Hematopoietic multipotent progenitor cell treated with erythropoietin and hydrocortisone succinate and interleukin-3 and kit ligand, for 8 days (in vitro differentiated cells): ENCODE measurements around the gene CDC5L.

Source experiments
- DNase-seq: peaks from one replicate; pipeline ENCODE4 v3.0.0-alpha.2; 2015

Gene CDC5L

DNA sequence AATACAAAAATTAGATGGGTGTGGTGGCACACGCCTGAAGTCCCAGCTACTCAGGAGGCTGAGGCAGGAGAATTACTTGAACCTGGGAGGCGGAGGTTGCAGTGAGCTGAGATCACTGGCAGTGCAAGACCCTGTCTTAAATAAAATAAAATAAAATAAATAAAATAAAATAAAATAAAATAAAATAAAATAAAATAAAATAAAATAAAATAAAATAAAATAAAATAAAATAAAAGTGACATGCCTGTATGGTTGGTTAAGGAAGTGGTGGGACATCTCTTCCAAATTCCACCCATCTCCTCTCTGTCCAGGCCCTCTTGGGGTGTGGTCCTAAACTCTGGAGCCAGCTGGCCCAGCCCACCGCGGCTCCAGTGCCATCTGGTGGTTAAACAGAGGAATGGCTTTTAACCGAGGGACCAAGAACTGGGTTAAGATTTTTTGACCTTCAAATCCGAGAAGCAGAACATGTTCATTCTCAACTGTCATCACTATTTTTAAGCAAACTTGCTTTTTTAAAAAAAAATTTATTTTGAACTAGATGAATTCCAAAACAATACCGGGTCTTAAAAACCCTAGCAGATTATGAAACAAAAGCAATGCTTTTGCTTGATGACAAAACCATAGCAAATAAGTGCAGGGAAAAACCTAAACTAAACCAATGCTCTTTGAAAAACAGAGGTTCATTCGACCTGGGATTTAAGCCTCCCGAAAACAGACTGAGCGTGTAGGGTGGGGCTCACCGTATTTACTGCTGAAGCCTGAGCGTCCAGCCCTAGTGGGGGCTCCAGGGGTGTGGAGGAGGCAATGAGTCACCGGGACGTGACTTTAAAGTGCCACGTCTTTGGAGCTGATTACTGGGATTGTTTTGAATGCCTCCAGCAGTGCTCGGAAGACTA lies 68.8 kb downstream of the CDC5L start:
- peak; percentile 70 for DNase-seq

GRCh38 chr6:44456966-44457292 lies 69.4 kb downstream of the CDC5L start:
- DNase-seq: no peak

DNA sequence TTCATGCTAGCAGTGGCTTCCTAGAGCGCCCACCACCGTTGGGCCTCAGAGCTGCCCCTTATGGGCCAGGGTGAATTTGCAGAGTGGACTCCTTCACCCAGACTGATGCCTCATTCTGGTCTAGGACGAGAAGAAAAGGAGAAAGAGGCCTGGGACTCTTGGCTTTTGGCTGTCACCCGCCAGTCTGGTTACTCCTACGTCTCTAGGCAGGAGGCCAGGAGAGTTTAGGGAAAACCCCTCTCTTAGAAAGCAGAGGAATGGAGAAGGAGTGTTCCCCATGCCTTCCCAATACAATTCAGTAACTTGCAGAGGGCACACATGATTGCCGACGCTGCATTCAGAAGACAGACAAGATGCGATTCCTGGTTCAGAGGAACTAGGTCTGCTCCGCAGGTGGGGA lies 70.1 kb downstream of the CDC5L start:
- DNase-seq: no peak

- DNase-seq: no peak
Measured at GRCh38 chr6:44458551-44458950, 71.0 kb downstream of the CDC5L start.

DNA sequence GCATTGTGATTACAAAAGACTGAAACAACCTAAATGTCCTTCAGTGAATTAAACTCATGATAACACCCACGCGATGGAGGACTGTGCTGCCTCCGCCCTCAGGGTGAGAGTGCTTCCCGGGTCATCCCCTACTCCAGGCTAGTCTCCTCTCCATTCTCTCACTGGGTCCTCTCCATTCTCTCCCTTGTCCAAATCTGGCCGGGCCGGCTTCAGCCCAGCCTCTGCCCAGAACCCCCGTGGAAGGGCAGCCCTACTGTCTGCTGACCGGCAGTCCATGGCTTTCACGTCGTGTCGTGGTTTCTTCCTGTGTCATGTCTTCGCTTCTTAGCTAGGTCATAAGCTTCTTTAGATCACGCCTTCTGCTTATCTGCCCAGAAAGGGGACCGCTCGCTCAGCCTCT lies 74.8 kb downstream of the CDC5L start:
- no peak for DNase-seq

DNA sequence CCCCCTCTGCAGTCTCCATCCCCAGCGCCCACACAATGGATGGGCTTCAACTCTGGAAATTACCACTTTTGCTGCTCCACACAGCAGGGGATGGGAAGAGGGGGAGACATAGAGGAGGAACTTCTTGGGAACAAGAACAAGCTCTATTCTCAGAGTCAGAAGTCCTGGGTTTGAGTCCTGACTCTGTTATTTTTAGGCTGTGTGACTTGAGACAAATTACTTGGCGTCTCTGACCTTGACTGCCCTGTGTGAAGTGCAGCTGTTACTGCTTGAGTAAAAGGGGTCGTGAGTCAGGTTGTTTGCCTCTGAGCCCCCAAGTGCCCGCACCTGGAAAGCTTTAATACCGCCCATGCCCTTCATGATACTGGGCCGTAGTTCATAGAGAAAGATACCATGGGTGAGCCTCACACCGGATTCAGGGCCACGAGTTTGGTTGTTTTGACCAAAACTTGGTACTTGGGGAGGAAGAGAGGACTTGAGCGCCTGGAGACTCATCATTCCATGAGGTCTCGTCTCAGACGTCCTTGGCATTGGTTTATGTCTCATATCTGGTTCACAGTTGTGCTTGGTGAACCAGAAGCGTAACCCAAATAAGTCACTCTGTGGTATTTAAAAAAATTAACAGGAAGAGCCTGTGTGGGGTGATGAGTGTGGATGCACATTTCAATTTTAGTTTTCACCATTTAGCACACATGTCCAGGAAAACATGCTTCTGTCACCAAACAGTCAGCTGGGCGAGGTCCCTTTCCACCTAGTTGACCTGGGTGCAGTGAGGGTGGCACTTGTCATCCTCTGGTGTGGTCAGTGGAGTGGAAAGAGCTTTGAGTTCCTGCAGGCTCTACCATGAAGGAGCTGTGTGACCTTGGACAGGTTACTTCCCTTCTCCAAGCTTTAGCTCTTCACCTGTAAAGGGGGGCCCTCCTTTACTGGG lies 75.6 kb downstream of the CDC5L start:
- no peak for DNase-seq

GRCh38 chr6:44463728-44464450 lies 76.4 kb downstream of the CDC5L start:
- DNase-seq: no peak

DNA sequence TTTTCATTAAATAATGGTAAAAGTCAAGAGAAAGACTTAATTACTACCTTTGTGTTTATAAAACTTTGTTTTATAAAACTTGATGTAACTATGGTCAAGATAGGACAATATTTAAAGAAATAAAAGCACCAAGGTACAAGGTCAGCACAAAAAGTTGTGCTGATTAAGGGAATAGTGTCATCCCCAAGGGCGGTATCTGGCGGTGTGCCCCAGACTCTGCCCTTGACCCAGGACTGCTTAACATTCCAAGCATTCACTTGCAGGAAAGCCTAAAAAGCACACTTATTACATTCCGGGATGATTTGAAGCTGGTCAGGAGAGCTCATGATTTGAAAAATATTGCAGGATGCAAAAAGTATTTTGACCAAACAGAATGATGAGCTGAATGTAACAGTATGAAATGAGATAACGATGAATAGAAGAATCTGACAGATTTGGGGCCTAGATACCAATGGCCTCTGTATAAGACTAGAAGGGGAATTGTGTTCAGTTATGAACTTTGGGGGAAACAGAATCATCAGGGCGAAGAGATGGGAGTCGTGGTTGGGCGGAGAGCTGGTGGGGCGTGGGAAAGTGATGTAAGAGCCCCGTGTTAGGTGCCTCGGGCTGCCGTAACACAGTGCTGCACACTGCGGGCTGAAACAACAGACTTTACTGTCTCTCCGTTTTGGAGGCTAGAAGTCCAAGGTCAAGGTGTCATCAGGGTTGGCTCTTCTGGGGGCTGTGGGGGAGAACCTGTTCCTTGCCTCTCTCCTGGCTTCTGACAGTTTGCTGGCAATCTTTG lies 77.2 kb downstream of the CDC5L start:
- DNase-seq: no peak

DNA sequence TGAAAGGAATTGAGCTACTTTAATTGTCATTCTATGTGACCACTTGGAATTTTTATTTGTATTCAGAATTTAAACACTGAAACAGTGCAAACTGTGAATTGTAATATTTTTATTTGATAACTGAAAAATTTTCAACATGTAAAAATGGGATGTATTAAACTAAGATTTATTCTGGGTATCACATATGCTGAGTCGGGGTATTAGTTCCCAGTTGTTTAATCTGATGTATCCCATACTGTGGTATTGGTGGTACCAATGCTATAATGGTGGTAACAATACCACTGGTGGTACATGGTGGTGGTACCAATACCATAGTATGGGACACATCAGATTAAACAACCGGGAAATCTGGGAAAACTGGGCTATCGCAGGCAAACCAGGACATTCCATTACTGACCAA lies 79.4 kb downstream of the CDC5L start:
- DNase-seq: no peak

DNA sequence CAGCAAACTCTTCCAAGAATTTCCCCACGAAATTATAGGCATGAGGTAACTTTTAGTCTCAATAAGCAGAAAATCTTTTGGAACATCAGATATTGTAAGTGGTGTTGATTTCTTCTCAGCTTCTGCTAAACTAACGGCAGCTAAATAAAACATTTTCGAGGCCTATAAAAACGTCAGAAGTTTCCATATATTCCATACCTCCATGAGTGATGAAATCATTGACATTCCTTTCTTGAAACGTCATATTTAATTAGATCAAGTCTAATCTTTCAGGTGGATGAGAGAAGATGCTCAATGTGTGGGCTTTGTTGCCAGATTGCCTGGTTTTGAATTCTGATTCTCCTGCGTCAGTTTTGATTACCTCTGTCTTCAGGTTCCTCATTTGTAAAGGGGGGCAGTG lies 81.3 kb downstream of the CDC5L start:
- no peak for DNase-seq

DNA sequence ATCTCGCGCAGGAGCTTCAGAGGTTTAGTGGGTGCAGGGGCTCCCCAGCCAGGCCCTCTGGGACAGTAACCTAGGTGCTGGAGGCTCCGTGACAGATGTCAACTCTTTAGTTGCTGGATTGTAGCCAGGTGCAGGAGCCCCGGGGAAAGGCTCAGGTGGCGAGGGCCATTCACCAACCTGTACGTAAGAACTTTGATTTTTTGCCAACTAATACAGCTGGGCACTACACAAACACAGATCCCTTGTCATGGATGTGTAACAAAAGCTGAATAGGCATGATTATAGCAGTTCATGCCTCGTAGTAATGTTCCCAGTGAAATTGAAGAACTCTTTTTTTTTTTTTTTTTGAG lies 82.6 kb downstream of the CDC5L start:
- DNase-seq: no peak

DNA sequence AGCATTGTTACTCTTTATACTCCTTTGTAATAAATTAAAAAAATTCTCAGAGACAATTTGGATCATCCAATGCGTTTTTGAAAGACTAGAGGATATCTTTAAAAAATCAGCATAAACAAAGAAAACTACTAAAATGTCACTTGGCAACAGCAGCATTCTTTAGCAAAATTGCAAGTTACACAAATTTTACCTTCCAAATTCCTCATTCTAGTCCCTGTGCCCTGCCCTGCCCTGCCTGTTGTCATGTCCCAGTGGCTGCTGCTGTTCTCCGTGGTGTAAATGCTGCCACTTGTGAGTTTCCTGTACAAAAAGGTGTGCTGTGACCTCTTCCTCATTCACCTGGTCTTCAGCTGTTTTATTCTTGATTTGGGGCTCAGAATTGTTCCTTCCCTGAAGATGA lies 83.2 kb downstream of the CDC5L start:
- no peak for DNase-seq

DNA sequence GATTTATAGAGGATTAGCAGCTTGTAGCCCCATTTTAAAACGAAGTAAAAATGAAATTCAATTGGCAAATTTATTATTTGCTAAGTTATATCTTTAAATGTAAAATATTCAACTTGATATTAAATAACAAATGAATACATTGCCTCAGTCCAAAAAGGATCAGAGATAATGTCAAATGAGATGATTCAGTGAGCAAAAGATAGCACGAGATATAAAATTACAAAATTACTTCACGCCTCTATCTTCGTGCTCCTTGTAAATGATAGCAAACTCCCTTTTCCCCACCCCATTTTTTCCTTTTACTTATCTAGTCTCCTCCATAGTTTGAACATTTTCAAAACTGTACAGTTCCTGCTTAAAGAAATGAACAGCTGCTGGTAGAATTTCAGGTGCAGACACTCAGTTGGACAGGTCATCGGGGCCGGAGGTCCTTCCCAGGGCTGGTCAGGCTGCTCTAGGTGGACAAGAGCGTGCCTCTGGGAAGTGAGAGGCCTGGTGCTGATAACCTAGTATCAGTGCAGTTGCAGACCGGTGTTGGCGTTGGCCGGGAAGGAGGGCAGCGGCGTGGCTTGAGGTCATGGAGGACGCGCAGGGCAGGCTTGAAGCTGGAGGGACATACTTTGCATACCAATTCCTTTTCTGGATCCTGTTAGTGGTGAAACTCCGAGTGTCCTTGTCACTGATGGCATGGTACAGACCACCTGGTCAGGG lies 83.9 kb downstream of the CDC5L start:
- DNase-seq: peak; percentile 5

GRCh38 chr6:44472250-44472945 lies 84.9 kb downstream of the CDC5L start:
- peak; percentile 29 for DNase-seq

DNA sequence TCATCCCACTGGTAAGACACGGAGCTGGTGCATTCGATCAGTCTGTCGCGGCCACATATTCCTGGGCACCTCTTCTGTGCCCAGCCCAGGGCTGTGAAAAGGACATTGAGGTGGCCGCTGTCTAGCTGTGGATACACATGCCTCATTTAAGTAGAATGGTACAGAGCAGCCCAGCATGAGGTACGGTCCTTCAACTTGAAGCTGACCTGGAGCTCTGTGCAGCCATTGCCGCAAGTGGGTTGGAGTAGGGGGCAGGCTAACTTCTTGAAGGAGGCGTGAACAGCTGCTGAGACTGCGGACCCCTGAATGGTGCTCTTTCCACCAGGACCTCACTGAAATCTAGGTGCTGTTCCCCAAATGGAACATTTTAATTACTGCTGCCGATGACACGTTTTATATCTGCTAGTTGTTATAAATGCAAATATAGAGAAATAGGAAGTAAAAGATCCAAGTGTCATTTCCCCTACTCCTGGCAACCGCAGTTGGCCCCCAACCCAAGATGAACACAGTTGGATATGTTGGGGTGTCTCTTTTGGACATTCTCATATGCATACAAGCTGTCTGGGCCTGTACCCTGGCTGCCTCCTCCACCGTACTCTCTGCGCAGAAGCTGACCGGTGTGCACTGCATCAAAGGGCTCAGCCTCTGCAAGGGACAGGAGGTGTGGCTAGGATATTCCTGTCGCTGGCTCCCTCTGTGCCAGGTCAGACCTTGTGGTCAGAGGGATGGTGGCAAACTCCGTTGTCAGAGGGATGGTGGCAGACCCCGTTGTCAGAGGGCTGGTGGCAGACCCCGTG lies 86.1 kb downstream of the CDC5L start:
- no peak for DNase-seq

DNA sequence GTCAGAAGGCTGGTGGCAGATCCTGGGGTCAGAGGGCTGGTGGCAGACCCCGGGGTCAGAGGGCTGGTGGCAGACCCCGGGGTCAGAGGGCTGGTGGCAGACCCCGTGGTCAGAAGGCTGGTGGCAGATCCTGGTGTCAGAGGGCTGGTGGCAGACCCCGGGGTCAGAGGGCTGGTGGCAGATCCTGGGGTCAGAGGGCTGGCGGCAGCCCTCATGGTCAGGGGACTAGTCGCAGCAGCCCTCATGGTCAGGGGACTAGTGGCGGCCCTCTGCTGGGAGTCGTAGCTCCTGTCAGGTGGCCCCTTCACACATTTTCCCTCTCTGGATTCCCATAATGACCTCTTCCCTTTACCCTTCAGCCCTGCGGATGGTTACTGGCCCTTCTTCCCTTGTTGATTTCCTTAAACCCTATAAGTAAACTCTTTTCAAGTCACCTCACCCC lies 86.7 kb downstream of the CDC5L start:
- DNase-seq: no peak

DNA sequence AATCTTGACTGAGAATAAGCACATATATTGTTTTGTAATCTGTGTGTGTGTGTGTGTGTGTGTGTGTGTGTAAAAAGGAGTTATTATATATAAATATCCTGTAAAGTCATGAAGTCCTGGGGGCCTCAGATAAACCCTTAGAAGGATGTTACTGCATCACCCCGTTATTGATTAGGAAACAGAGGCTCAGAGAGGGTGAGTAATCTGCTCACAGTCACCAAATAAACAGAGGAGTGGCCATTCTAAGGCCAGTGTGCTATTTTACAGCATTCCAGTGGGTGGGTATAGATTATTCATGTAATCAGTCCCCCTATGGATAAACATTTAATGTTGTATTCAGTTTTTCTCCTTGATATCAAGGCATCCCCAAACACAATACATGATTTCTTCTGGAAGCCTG lies 87.1 kb downstream of the CDC5L start:
- DNase-seq: no peak

- DNase-seq: no peak
Measured at GRCh38 chr6:44475417-44475778, 87.9 kb downstream of the CDC5L start.

- DNase-seq: peak; percentile 58
Measured at GRCh38 chr6:44475779-44476434, 88.4 kb downstream of the CDC5L start.

- no peak for DNase-seq
Measured at GRCh38 chr6:44476849-44477248, 89.3 kb downstream of the CDC5L start.
